ENCODE data around the gene ERG28. TPM values are rescaled to one million over a fixed set of nuclear protein-coding genes. Genes with fewer than 3 reads are reported as not detected.

Gene ERG28
- total and polyA plus RNA-seq, 2 of the 13 experiments (the other 11 are each of a cell fraction or from before 2014, with no cell fraction given): 27.3 to 32.3 TPM

- TF ChIP-seq ZFY (CRISPR knock-in tag; IDR thresholded peaks at IDR 0.05) (peak; percentile 35; the same call in 1 of the 2 replicates), TBX2 (CRISPR knock-in tag; IDR thresholded peaks at IDR 0.05; ENCODE audit: borderline replicate concordance) (peak; percentile 47; the same call in 1 of the 2 replicates), GATAD1 (CRISPR knock-in tag; IDR thresholded peaks at IDR 0.05) (0 out of 2 replicates have a peak, but pooled peaks have one; percentile 9), KDM6A (CRISPR knock-in tag; IDR thresholded peaks at IDR 0.05; ENCODE audit: low read depth) (peak; percentile 63; the same call in 1 of the 2 replicates), GPBP1L1 (CRISPR knock-in tag; IDR thresholded peaks at IDR 0.05) (no peak), KAT2B (IDR thresholded peaks at IDR 0.05; ENCODE audit: borderline replicate concordance, low read depth, low read length) (no peak), ZNF264 (CRISPR knock-in tag; IDR thresholded peaks at IDR 0.05) (0 out of 2 replicates have a peak, but pooled peaks have one; percentile 55), MXD3 (CRISPR knock-in tag; IDR thresholded peaks at IDR 0.05) (no peak), LCORL (IDR thresholded peaks at IDR 0.05) (no peak), LCORL (CRISPR knock-in tag; IDR thresholded peaks at IDR 0.05) (peak; percentile 74), TCF7 (IDR thresholded peaks at IDR 0.05; ENCODE audit: low read depth) (peak; percentile 40), FOXP1 (IDR thresholded peaks at IDR 0.05) (no peak), FOXP1 (CRISPR knock-in tag; IDR thresholded peaks at IDR 0.05) (peak; percentile 21), DBP (CRISPR knock-in tag; IDR thresholded peaks at IDR 0.05; ENCODE audit: not compliant biosample characterization) (no peak), TMF1 (CRISPR knock-in tag; IDR thresholded peaks at IDR 0.05; ENCODE audit: low read depth) (no peak), TEAD3 (CRISPR knock-in tag; optimal IDR thresholded peaks at IDR 0.05; ENCODE audit: borderline replicate concordance) (peak; percentile 47), IRF2 (CRISPR knock-in tag; IDR thresholded peaks at IDR 0.05) (no peak; the same call in 1 of the 2 replicates), ELK4 (CRISPR knock-in tag; IDR thresholded peaks at IDR 0.05; ENCODE audit: borderline replicate concordance) (no peak), ZBTB42 (CRISPR knock-in tag; IDR thresholded peaks at IDR 0.05) (no peak), ZNF773 (CRISPR knock-in tag; IDR thresholded peaks at IDR 0.05; ENCODE audit: borderline replicate concordance) (no peak), ZNF383 (CRISPR knock-in tag; IDR thresholded peaks at IDR 0.05; ENCODE audit: borderline replicate concordance) (no peak), ZNF589 (CRISPR knock-in tag; conservative IDR thresholded peaks at IDR 0.05) (no peak), ZGPAT (CRISPR knock-in tag; IDR thresholded peaks at IDR 0.05) (peak; percentile 29; the same call in 1 of the 2 replicates), NR2F6 (IDR thresholded peaks at IDR 0.05) (peak; percentile 32; the same call in 1 of the 2 replicates), NR2F6 (CRISPR knock-in tag; IDR thresholded peaks at IDR 0.05) (peak; percentile 49), ZSCAN5A (CRISPR knock-in tag; IDR thresholded peaks at IDR 0.05; ENCODE audit: borderline replicate concordance) (0 out of 2 replicates have a peak, but pooled peaks have one; percentile 59)
Observed at GRCh38 chr14:75650253-75651058, 10.2 kb downstream of the ERG28 start (continued).

All from HepG2 (cell line).